Stomach (tissue), 9 donors: Measurements from ENCODE around the gene HPD. TPM values are rescaled to one million over a fixed set of nuclear protein-coding genes. Genes with fewer than 3 reads are reported as not detected.

Source experiments
- DNase-seq, 2 donors: peaks; one replicate each; pipeline versions ENCODE4 v3.0.0 to v3.0.0-alpha.2; 2013 to 2019
- H3K27ac ChIP-seq, 5 donors: fragments of 200-600 bp in 4 of 5; sonication (generic) in 4 of 5; one replicate each; pipeline ENCODE4 v1.5.1; 2013 to 2019; ENCODE audit warnings: mild to moderate bottlenecking in 1 of 5, moderate library complexity in 1 of 5
- H3K27me3 ChIP-seq, 3 donors: fragments of 200-600 bp; sonication (generic); one replicate each; pipeline ENCODE4 v1.5.1; 2017 to 2019; ENCODE audit warnings: mixed run types in 1 of 3
- H3K36me3 ChIP-seq, 4 donors: fragments of 200-600 bp; sonication (generic); 1 replicate in 3 of 4; 2 replicates in 1 of 4; pipeline ENCODE4 v1.5.1; 2016 to 2019
- H3K4me1 ChIP-seq, 4 donors: fragments of 200-600 bp; sonication (generic); one replicate each; pipeline ENCODE4 v1.5.1; 2016 to 2019
- H3K4me3 ChIP-seq, 4 donors: fragments of 200-600 bp; sonication (generic) in 3 of 4; one replicate each; pipeline ENCODE4 v1.5.1; 2016 to 2019; ENCODE audit warnings: mild to moderate bottlenecking in 1 of 4
- H3K9me3 ChIP-seq, 4 donors: fragments of 200-600 bp; sonication (generic); one replicate each; pipeline ENCODE4 v1.5.1; 2016 to 2019
- EP300 ChIP-seq: sonication (generic); formaldehyde crosslinking; IDR thresholded peaks from one replicate; pipeline ENCODE4 v1.6.1; 2017; ENCODE audit warnings: antibody characterized with exemption
- POLR2A ChIP-seq, 4 donors: fragments of 450-650 bp; IDR thresholded peaks; one replicate each; pipeline ENCODE4 v1.6.1; 2016; ENCODE audit warnings: antibody characterized with exemption in 4 of 4, control low read depth in 2 of 4, mild to moderate bottlenecking in 1 of 4, moderate library complexity in 1 of 4
- POLR2AphosphoS5 ChIP-seq, 3 donors: sonication (generic); formaldehyde crosslinking; IDR thresholded peaks; one replicate each; pipeline ENCODE4 v1.6.1; 2016; ENCODE audit warnings: antibody characterized with exemption in 3 of 3
- WGBS, 5 donors: extraction: QIAGEN DNeasy Blood & Tissue Kit in 3 of 5; methylation state at CpG; one replicate each; pipeline versions ENCODE4 v1.1.5 to v1.1.7; 2013 to 2018; 5-methylcytosine and 5-hydroxymethylcytosine counted together
- intact Hi-C: fragments of 100-400 bp; cut with DNase I; formaldehyde crosslinking; loops from one replicate; pipeline ENCODE4 v1.15.1; 2023; ENCODE audit warnings: low total_unique reads
- polyA plus RNA-seq, 3 donors: library from polyadenylated mRNA; stranded (reverse); fragments of 200-250 nt; gene quantifications; one replicate each; pipeline ENCODE4 v1.2.3, GENCODE V29; 2013
- total RNA-seq, 5 donors: library from RNA; depleted of rRNA; stranded (reverse); fragments of >200 nt; gene quantifications; one replicate each; pipeline versions ENCODE4 v1.1.0 to v1.2.3, GENCODE V29; 2014 to 2016
- TF ChIP-seq, protein P1 (sequence below), 7 experiments: fragments of 450-650 bp in 4 of 7; fragments of 200-600 bp in 3 of 7; sonication (generic) in 3 of 7; IDR thresholded peaks; one replicate each; pipeline ENCODE4 v1.5.1; 2016 to 2019; ENCODE audit warnings: antibody characterized with exemption in 7 of 7, control low read depth in 2 of 7, mild to moderate bottlenecking in 1 of 7
- donor health status: healthy with polysubstance abuse.
- donor health status: Bipolar disorder and iron deficiency.
- donor health status: healthy.

HPD gene
- total and polyA plus RNA-seq, 8 donors = 0.40 to 3.1 (median 0.73) TPM; not detected in 5

DNA sequence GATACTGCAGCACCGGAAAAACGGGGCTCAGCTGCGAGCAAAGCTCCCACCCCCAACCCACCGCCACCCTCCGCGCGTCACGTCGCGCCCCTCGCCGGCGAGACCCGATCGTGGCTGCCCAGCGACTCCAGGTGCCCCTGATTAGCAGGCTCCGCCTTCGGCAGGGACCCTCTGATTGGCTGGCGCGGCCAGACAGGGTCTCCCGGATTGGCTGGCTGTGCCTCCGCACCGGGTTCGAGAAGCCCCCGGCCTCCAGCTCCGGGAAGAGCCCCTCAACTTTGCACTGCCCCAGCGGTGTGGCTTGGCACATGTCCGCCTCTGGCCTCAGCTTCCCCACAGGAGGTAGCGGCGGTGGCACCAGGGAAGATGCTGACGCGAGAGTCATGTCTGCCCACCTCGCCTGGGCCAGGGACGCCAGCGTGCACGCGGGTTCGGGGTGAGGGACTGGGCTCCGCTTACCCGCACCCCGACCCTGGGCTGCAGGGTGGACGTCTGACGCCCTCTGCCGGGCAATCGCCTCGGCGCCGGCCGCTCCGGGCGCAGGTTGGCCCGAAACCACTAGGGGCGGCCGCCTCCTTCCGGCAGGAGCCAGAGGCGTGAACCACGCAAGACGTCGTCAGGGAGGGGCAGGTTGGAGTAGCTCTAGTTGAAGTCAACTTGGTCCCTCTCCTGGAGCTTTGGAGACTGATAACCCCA is 64.7 kb downstream of the HPD start:
- intact Hi-C loops = loop anchor here (5.0 kb wide), 1 partner anchor 97 kb away; no protein-coding TSS in a partner anchor

DNA sequence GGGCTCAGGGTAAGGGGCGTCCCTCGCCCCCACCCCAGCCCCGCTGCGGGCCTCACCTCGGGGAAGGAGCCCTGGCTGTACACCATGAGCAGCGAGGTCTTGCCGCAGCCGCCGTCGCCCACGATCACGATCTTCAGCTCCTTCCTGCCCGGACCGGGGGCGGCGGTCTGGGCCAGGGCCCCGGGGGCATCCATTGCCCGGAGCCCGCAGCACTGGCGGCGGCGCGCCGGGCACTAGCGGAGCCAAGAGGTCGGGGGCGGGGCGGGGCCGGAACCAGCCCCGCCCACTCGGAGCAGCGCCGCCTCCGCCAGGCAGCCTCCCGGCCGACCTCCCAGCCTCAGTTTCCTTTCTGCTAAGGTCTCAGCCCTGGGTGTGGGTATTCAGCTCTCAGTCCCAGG is 65.2 kb downstream of the HPD start, which contains the start of gene RHOF:
Gene RHOF, minus strand, starts transcription at position 249 of the 398 bp plus-strand sequence. Its CDS starts 55 bp downstream, at position 194.
- peak within 1 kb of the TSS; percentile 99 to 100 (median 100) for H3K27ac ChIP-seq
- 1 to 2% (median 1%) methylated on average over 25 to 36 of the region's 36 CpGs; no CpG with 5 or more reads in 2 of the 5 donors for WGBS, 5 donors
- intact Hi-C loops = loop anchor here (5.0 kb wide), 1 partner anchor 96 kb away; no protein-coding TSS in a partner anchor
- H3K9me3 ChIP-seq = no peaks in the 10 kb centered on the region
- H3K4me1 ChIP-seq = peaks cover 61 to 100% (median 79%) of the 10 kb centered on the region in 4 donors
- H3K4me3 ChIP-seq = peak within 1 kb of the TSS; percentile 58 to 61 (median 59)
- H3K27me3 ChIP-seq = no peaks in the 10 kb centered on the region
- peaks cover 10 to 22% (median 12%) of the 10 kb centered on the region in 4 donors for H3K36me3 ChIP-seq
- TF ChIP-seq POLR2AphosphoS5 (IDR thresholded peaks at IDR 0.05) = peak in 1 of 3 donors; percentile 26
- TF ChIP-seq, protein P1, sequence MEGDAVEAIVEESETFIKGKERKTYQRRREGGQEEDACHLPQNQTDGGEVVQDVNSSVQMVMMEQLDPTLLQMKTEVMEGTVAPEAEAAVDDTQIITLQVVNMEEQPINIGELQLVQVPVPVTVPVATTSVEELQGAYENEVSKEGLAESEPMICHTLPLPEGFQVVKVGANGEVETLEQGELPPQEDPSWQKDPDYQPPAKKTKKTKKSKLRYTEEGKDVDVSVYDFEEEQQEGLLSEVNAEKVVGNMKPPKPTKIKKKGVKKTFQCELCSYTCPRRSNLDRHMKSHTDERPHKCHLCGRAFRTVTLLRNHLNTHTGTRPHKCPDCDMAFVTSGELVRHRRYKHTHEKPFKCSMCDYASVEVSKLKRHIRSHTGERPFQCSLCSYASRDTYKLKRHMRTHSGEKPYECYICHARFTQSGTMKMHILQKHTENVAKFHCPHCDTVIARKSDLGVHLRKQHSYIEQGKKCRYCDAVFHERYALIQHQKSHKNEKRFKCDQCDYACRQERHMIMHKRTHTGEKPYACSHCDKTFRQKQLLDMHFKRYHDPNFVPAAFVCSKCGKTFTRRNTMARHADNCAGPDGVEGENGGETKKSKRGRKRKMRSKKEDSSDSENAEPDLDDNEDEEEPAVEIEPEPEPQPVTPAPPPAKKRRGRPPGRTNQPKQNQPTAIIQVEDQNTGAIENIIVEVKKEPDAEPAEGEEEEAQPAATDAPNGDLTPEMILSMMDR (IDR thresholded peaks at IDR 0.05) = no peak
- no peak for TF ChIP-seq EP300
- no peak for TF ChIP-seq POLR2A (IDR thresholded peaks at IDR 0.05)
- DNase-seq = peak; percentile 68 to 74

More for the DNA sequence above, 64.7 kb downstream of the HPD start:
- peak overlapping the region; percentile 58 to 61 (median 59) for H3K4me3 ChIP-seq
- peaks cover 66 to 100% (median 79%) of the 10 kb centered on the region in 4 donors for H3K4me1 ChIP-seq
- peak overlapping the region; percentile 99 to 100 (median 100) for H3K27ac ChIP-seq
- peaks cover 10 to 26% (median 12%) of the 10 kb centered on the region in 4 donors for H3K36me3 ChIP-seq
- DNase-seq = peak; percentile 94 to 98
- 0 to 1% (median 1%) methylated on average over 8 to 59 of the region's 59 CpGs for WGBS, 5 donors
- no peaks in the 10 kb centered on the region for H3K27me3 ChIP-seq
- no peak for TF ChIP-seq EP300
- no peak for TF ChIP-seq POLR2A (IDR thresholded peaks at IDR 0.05)
- peak; percentile 57 to 94 (median 78) for TF ChIP-seq POLR2AphosphoS5 (IDR thresholded peaks at IDR 0.05)
- TF ChIP-seq, protein P1 (IDR thresholded peaks at IDR 0.05) = peak in 6 of 7 experiments; percentile 76 to 100 (median 98)
- H3K9me3 ChIP-seq = no peaks in the 10 kb centered on the region

DNA sequence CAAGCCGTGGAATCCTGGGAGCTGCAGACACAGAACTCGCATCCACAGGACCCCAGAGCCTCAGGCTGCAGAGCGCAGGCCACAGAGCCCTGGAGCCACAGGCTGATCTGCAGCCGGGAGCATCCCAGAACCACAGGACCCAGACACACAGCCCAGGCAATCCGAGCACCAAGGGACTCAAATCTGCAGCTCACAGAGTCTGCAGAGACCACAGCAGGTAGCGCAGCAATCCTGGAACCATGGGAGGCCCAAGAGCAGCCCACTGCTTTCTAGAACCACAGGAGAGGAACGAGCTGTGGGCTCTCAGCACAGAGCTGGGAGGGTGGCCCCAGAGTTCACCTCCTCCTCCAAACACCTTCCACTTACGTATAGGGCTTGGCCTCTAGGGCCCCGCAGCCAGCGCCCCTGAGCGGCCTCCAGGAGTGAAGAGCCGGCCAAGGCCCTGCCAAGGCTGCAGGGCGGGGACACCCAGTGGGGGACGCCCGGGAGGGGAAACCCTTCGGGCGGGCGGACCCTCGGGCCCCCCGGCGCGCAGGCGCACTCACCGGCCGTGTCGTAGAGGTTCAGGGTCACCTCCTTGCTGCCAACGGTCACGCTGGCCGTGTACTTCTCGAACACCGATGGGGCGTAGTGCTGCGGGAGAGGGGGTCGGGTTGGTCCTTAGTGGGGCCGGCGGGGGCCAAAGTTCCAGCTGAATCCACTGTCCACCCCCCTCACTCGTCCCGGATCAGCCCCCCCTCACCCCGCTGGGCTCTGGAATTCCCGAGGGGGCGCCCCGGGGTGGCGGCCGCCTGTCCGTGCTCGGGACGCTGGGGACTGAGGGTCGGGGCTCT is 65.8 kb downstream of the HPD start:
- Histone ChIP-seq H3K4me3 (peak overlapping the region; percentile 58 to 61 (median 59)), H3K27me3 (no peaks in the 10 kb centered on the region), H3K9me3 (no peaks in the 10 kb centered on the region), H3K36me3 (peaks cover 10 to 16% (median 12%) of the 10 kb centered on the region in 4 donors), H3K4me1 (peaks cover 60 to 100% (median 77%) of the 10 kb centered on the region in 4 donors), H3K27ac (peak overlapping the region; percentile 99 to 100 (median 100))
- intact Hi-C loops = loop anchor here (5.0 kb wide), 1 partner anchor 96 kb away; no protein-coding TSS in a partner anchor
- peak; percentile 58 to 81 for DNase-seq
- TF ChIP-seq, protein P1 (IDR thresholded peaks at IDR 0.05) = no peak
- TF ChIP-seq POLR2AphosphoS5 (IDR thresholded peaks at IDR 0.05) (no peak), EP300 (no peak), POLR2A (IDR thresholded peaks at IDR 0.05) (no peak)
- WGBS, 5 donors = 19 to 30% (median 25%) methylated on average over 12 to 48 of the region's 48 CpGs
